Suprapubic skin (tissue), 4 donors: Measurements from ENCODE around the gene SERPINE3.

Experiments
- CTCF ChIP-seq, 2 donors: fragments of 200-600 bp in 1 of 2; fragments of 450-650 bp in 1 of 2; sonication (generic) in 1 of 2; IDR thresholded peaks; one replicate each; pipeline ENCODE4 v1.5.1; 2016 to 2019; ENCODE audit warnings: antibody characterized with exemption in 2 of 2, mild to moderate bottlenecking in 1 of 2, moderate library complexity in 1 of 2
- EP300 ChIP-seq: sonication (generic); formaldehyde crosslinking; IDR thresholded peaks from one replicate; pipeline ENCODE4 v1.6.1; 2017; ENCODE audit warnings: antibody characterized with exemption
- POLR2A ChIP-seq, 2 donors: fragments of 450-650 bp; IDR thresholded peaks; one replicate each; pipeline ENCODE4 v1.6.1; 2017; ENCODE audit warnings: antibody characterized with exemption in 2 of 2, mild to moderate bottlenecking in 2 of 2, moderate library complexity in 2 of 2
- POLR2AphosphoS5 ChIP-seq, 3 donors: sonication (generic); formaldehyde crosslinking; IDR thresholded peaks; one replicate each; pipeline ENCODE4 v1.6.1; 2017; ENCODE audit warnings: antibody characterized with exemption in 3 of 3

GRCh38 chr13:51331354-51331861, 8.1 kb upstream of the SERPINE3 start:
- TF ChIP-seq CTCF (IDR thresholded peaks at IDR 0.05), result no peak
- TF ChIP-seq EP300, result no peak
- TF ChIP-seq POLR2AphosphoS5 (IDR thresholded peaks at IDR 0.05), result no peak
- no peak for TF ChIP-seq POLR2A (IDR thresholded peaks at IDR 0.05)
